ENCODE measurements around the gene CH25H. TPM values are rescaled to one million over a fixed set of nuclear protein-coding genes. Genes with fewer than 3 reads are reported as not detected.

Gene CH25H
- total RNA-seq, 2 donors from 2014 or later: 1.1 to 1.6 TPM

- H3K4me1 ChIP-seq (replicated peaks): no peaks in the 10 kb centered on the region
- 60% methylated on average over 8 of the region's 8 CpGs for WGBS
- DNase-seq (ENCODE audit: low spot score): no peak
- H3K4me3 ChIP-seq: no peak overlapping the region
- no peak for TF ChIP-seq POLR2AphosphoS5 (IDR thresholded peaks at IDR 0.05)
- TF ChIP-seq POLR2A (IDR thresholded peaks at IDR 0.05): no peak
- TF ChIP-seq CTCF (IDR thresholded peaks at IDR 0.05): no peak
- H3K9me3 ChIP-seq: no peaks in the 10 kb centered on the region
- intact Hi-C loops (cut with DNase I): no loop called here
- no peaks in the 10 kb centered on the region for H3K36me3 ChIP-seq
- H3K27ac ChIP-seq: no peak overlapping the region
- H3K27me3 ChIP-seq (replicated peaks; ENCODE audit: insufficient read depth): no peaks in the 10 kb centered on the region
Observed at GRCh38 chr10:89242840-89243568, 35.9 kb upstream of the CH25H start.

GRCh38 chr10:89242345-89242684 is 35.2 kb upstream of the CH25H start:
- intact Hi-C loops (cut with DNase I): no loop called here
- no peak overlapping the region for H3K27ac ChIP-seq
- H3K4me3 ChIP-seq: no peak overlapping the region
- H3K36me3 ChIP-seq: no peaks in the 10 kb centered on the region
- DNase-seq (ENCODE audit: low spot score): no peak
- no peaks in the 10 kb centered on the region for H3K4me1 ChIP-seq (replicated peaks)
- TF ChIP-seq CTCF (IDR thresholded peaks at IDR 0.05) (no peak), POLR2AphosphoS5 (IDR thresholded peaks at IDR 0.05) (no peak), POLR2A (IDR thresholded peaks at IDR 0.05) (no peak)
- H3K27me3 ChIP-seq (replicated peaks; ENCODE audit: insufficient read depth): no peaks in the 10 kb centered on the region
- H3K9me3 ChIP-seq: no peaks in the 10 kb centered on the region

GRCh38 chr10:89241486-89242344 is 34.6 kb upstream of the CH25H start:
- no peak for DNase-seq (ENCODE audit: low spot score)
- no peaks in the 10 kb centered on the region for H3K9me3 ChIP-seq
- 51% methylated on average over 3 of the region's 3 CpGs for WGBS

GRCh38 chr10:89241026-89241425 is 33.9 kb upstream of the CH25H start:
- Histone ChIP-seq H3K4me1 (replicated peaks) (no peaks in the 10 kb centered on the region), H3K4me3 (no peak overlapping the region), H3K9me3 (no peaks in the 10 kb centered on the region), H3K36me3 (no peaks in the 10 kb centered on the region), H3K27me3 (replicated peaks; ENCODE audit: insufficient read depth) (no peaks in the 10 kb centered on the region), H3K27ac (no peak overlapping the region)
- WGBS: 97% methylated on average over 3 of the region's 3 CpGs
- no peak for DNase-seq (ENCODE audit: low spot score)
- intact Hi-C loops (cut with DNase I): no loop called here
- TF ChIP-seq POLR2A (IDR thresholded peaks at IDR 0.05): no peak
- no peak for TF ChIP-seq CTCF (IDR thresholded peaks at IDR 0.05)
- TF ChIP-seq POLR2AphosphoS5 (IDR thresholded peaks at IDR 0.05): no peak

More at GRCh38 chr10:89241486-89242344, 34.6 kb upstream of the CH25H start:
- TF ChIP-seq POLR2AphosphoS5 (IDR thresholded peaks at IDR 0.05): no peak
- TF ChIP-seq POLR2A (IDR thresholded peaks at IDR 0.05): no peak
- no peak for TF ChIP-seq CTCF (IDR thresholded peaks at IDR 0.05)
- Histone ChIP-seq H3K27ac (no peak overlapping the region), H3K4me3 (no peak overlapping the region), H3K27me3 (replicated peaks; ENCODE audit: insufficient read depth) (no peaks in the 10 kb centered on the region), H3K36me3 (no peaks in the 10 kb centered on the region), H3K4me1 (replicated peaks) (no peaks in the 10 kb centered on the region)
- intact Hi-C loops (cut with DNase I): no loop called here

All from prostate gland (tissue), 2 donors.